Naive thymus-derived CD4-positive, alpha-beta T cell (primary cell): ENCODE data around the gene DDT. TPM values are rescaled to one million over a fixed set of nuclear protein-coding genes. Genes with fewer than 3 reads are reported as not detected.
"Not testable (repeated sequence)": the region's sequence is repeated elsewhere in the genome, so short reads cannot be mapped to it uniquely, and the experiment has no call there.

ENCODE experiments used
- ATAC-seq: fragments of 150-1000 bp; cut with Tn5 transposase; 2 replicates; pipeline ENCODE4 v1.10.0; 2021; ENCODE audit warnings: mild to moderate bottlenecking, moderate library complexity
- CTCF ChIA-PET: fragments of 350-600 bp; sonication (Branson Sonifier 250); formaldehyde crosslinking; loops from one replicate; lab custom pipeline; 2021; ENCODE audit warnings: antibody characterized with exemption; lab: Charles Lee
- POLR2A ChIA-PET: fragments of 350-600 bp; sonication (Branson Sonifier 250); formaldehyde crosslinking; loops from one replicate; lab custom pipeline; 2021; ENCODE audit warnings: antibody characterized with exemption, inconsistent platforms; lab: Charles Lee
- DNase-seq, 9 donors: peaks; one replicate each; pipeline versions ENCODE4 v3.0.0 to v3.0.0-alpha.2; 2020 to 2022; ENCODE audit warnings: mixed read lengths in 1 of 9
- H3K27ac ChIP-seq: one replicate; pipeline ENCODE4 v1.7.0; 2013; ENCODE audit warnings: mild to moderate bottlenecking, low read depth, low read length, moderate library complexity
- H3K27me3 ChIP-seq, 2 donors: one replicate each; pipeline ENCODE4 v1.7.0; 2013; ENCODE audit warnings: low read length in 2 of 2, mild to moderate bottlenecking in 2 of 2, moderate library complexity in 2 of 2; ENCODE audit not compliant: control insufficient read depth in 2 of 2, insufficient read depth in 2 of 2
- H3K36me3 ChIP-seq, 3 experiments: 1 replicate in 2 of 3; 2 replicates in 1 of 3; pipeline ENCODE4 v1.7.0; 2013; ENCODE audit warnings: low read length in 3 of 3, mild to moderate bottlenecking in 3 of 3, moderate library complexity in 1 of 3; ENCODE audit not compliant: insufficient read depth in 3 of 3, control insufficient read depth in 2 of 3
- H3K4me1 ChIP-seq, 2 donors: one replicate each; pipeline ENCODE4 v1.7.0; 2013; ENCODE audit warnings: low read length in 2 of 2, mild to moderate bottlenecking in 2 of 2, moderate library complexity in 1 of 2; ENCODE audit not compliant: control insufficient read depth in 2 of 2, insufficient read depth in 2 of 2
- H3K4me3 ChIP-seq: 2 replicates; pipeline ENCODE4 v1.7.0; 2013; ENCODE audit warnings: mild to moderate bottlenecking, low read length
- H3K9me3 ChIP-seq, 3 experiments: 1 replicate in 2 of 3; 2 replicates in 1 of 3; pipeline ENCODE4 v1.7.0; 2013; ENCODE audit warnings: low read length in 3 of 3; ENCODE audit not compliant: control insufficient read depth in 2 of 3
- H3K27ac Mint-ChIP-seq, 9 donors: one replicate each; pipeline ENCODE4 v1.8.0; 2020 to 2022; ENCODE audit warnings: mixed read lengths in 9 of 9, mild to moderate bottlenecking in 8 of 9, moderate library complexity in 5 of 9, inconsistent platforms in 2 of 9
- H3K27me3 Mint-ChIP-seq, 5 donors: one replicate each; pipeline ENCODE4 v1.8.0; 2021 to 2022; ENCODE audit warnings: mixed read lengths in 5 of 5, mild to moderate bottlenecking in 1 of 5
- H3K36me3 Mint-ChIP-seq, 5 donors: one replicate each; pipeline ENCODE4 v1.8.0; 2020 to 2022; ENCODE audit warnings: mixed read lengths in 5 of 5, mild to moderate bottlenecking in 3 of 5, inconsistent platforms in 1 of 5
- H3K4me1 Mint-ChIP-seq, 7 donors: one replicate each; pipeline ENCODE4 v1.8.0; 2020 to 2022; ENCODE audit warnings: mixed read lengths in 7 of 7, mild to moderate bottlenecking in 3 of 7, inconsistent platforms in 1 of 7
- H3K4me3 Mint-ChIP-seq, 10 donors: one replicate each; pipeline ENCODE4 v1.8.0; 2020 to 2022; ENCODE audit warnings: mild to moderate bottlenecking in 10 of 10, mixed read lengths in 10 of 10, moderate library complexity in 6 of 10, inconsistent platforms in 2 of 10
- H3K9me3 Mint-ChIP-seq, 11 donors: one replicate each; pipeline ENCODE4 v1.8.0; 2020 to 2022; ENCODE audit warnings: mixed read lengths in 11 of 11, mild to moderate bottlenecking in 4 of 11, inconsistent platforms in 1 of 11, moderate library complexity in 1 of 11
- intact Hi-C, 2 donors: fragments of 100-400 bp; cut with micrococcal nuclease; formaldehyde crosslinking; loops; one replicate each; pipeline ENCODE4 v1.15.1; 2023
- polyA plus RNA-seq, 2 donors: library from polyadenylated mRNA; unstranded; fragments of 300-500 nt; fragmentation: Illumina TruSeq; gene quantifications; one replicate each; pipeline ENCODE4 v1.2.3, GENCODE V29; 2021
- total RNA-seq, 6 experiments: library from RNA in 5 of 6; stranded (reverse) in 5 of 6; gene quantifications; 1 replicate in 5 of 6; 2 replicates in 1 of 6; pipeline ENCODE4 v1.2.3 and lab custom pipeline; 2021 to 2026

The DDT gene
- total and polyA plus RNA-seq, 7 experiments from 2014 or later: 66.3 to 122 (median 80.2) TPM

GRCh38 chr22:23925020-23925606 lies 49.1 kb downstream of the DDT start:
- Histone ChIP-seq H3K27me3 (no peaks in the 10 kb centered on the region), H3K9me3 (peaks cover 0 to 19% (median 0%) of the 10 kb centered on the region in 3 experiments), H3K4me1 (no peaks in the 10 kb centered on the region), H3K27ac (no peak overlapping the region), H3K4me3 (no peak overlapping the region), H3K36me3 (peaks cover 0 to 27% (median 5%) of the 10 kb centered on the region in 3 experiments)
- ATAC-seq (no peak), DNase-seq (no peak)
- peaks cover 0 to 11% (median 0%) of the 10 kb centered on the region in 5 donors for H3K27me3 Mint-ChIP-seq
- H3K27ac Mint-ChIP-seq: peak overlapping the region in 1 of 9 donors; percentile 33
- H3K4me1 Mint-ChIP-seq: peaks cover 0 to 8% (median 0%) of the 10 kb centered on the region in 7 donors
- H3K9me3 Mint-ChIP-seq: peaks cover 0 to 37% (median 14%) of the 10 kb centered on the region in 11 donors
- H3K36me3 Mint-ChIP-seq: peaks cover 0 to 15% (median 6%) of the 10 kb centered on the region in 5 donors
- intact Hi-C loops: no loop called here
- no peak overlapping the region for H3K4me3 Mint-ChIP-seq
- POLR2A ChIA-PET: no interaction called here
- CTCF ChIA-PET: no interaction called here

DNA sequence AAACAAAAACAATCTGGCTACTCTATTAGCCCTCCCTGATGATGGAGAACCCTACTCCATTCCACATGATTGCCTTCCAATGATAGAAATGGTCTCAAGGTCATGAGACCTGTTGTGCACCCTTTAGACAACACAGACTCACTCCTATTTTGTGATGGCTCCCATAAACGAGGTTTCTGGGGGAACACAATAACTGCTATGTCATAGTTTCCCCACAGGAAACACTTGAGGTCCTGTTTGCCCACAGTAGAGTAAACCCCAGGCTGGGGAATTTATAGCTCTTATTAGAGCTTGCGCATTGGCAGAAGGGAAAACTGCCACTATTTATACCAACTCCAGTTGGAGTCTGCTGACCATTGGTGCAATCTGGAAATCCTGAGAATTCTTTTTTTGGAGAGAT lies 51.3 kb downstream of the DDT start:
- H3K27ac Mint-ChIP-seq: no peak overlapping the region
- Histone ChIP-seq H3K27me3 (no peaks in the 10 kb centered on the region), H3K27ac (no peak overlapping the region), H3K4me3 (no peak overlapping the region), H3K4me1 (no peaks in the 10 kb centered on the region), H3K9me3 (peaks cover 0 to 19% (median 0%) of the 10 kb centered on the region in 3 experiments), H3K36me3 (peaks cover 0 to 24% (median 5%) of the 10 kb centered on the region in 3 experiments)
- peaks cover 0 to 37% (median 12%) of the 10 kb centered on the region in 11 donors for H3K9me3 Mint-ChIP-seq
- peaks cover 0 to 4% (median 0%) of the 10 kb centered on the region in 5 donors for H3K27me3 Mint-ChIP-seq
- ATAC-seq: no peak
- CTCF ChIA-PET: no interaction called here
- POLR2A ChIA-PET: no interaction called here
- no peak overlapping the region for H3K4me3 Mint-ChIP-seq
- peaks cover 0 to 7% (median 0%) of the 10 kb centered on the region in 7 donors for H3K4me1 Mint-ChIP-seq
- peaks cover 0 to 19% (median 6%) of the 10 kb centered on the region in 5 donors for H3K36me3 Mint-ChIP-seq
- intact Hi-C loops: no loop called here
- DNase-seq: no peak

DNA sequence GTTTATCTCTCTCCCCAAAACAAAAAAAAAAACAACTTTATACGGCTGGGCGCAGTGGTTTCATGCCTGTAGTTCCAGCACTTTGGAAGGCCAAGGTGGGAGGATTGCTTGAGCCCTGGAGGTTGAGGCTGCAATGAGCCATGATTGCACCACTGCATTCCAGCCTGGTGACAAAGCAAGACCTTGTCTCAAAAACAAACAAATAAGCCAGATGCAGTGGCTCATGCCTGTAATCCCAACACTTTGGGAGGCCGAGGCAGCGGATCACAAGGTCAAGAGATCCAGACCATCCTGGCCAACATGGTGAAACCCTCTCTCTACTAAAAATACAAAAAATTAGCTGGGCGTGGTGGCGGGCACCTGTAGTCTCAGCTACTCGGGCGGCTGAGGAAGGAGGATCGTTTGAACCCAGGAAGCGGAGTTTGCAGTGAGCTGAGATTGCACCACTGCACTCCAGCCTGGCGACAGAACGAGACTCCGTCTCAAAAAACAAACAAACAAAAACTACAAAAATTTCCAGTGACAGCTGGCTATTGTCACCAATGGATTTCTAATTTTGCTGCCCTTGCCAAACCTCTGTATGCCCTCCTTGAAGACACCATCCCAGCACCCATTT lies 52.5 kb downstream of the DDT start:
- H3K27me3 ChIP-seq, ATAC-seq, H3K27ac Mint-ChIP-seq, H3K4me3 Mint-ChIP-seq, intact Hi-C loops, H3K4me1 ChIP-seq, H3K27ac ChIP-seq, DNase-seq, H3K4me1 Mint-ChIP-seq, H3K4me3 ChIP-seq, H3K27me3 Mint-ChIP-seq: not testable (repeated sequence)
- H3K9me3 Mint-ChIP-seq: peaks cover 0 to 29% (median 11%) of the 10 kb centered on the region in 11 donors
- peaks cover 0 to 14% (median 6%) of the 10 kb centered on the region in 5 donors for H3K36me3 Mint-ChIP-seq
- Histone ChIP-seq H3K36me3 (peaks cover 0 to 24% (median 5%) of the 10 kb centered on the region in 3 experiments), H3K9me3 (peaks cover 0 to 19% (median 0%) of the 10 kb centered on the region in 3 experiments)
- ChIA-PET CTCF (interaction anchor here (0.6 kb wide), 1 partner anchor 536 kb away, joined by 3 read pairs; no protein-coding TSS in a partner anchor), POLR2A (interaction anchor here (1.3 kb wide), 1 partner anchor 27 kb away, joined by 4 read pairs; the partner anchor contains the start of gene MIF)

Other genes starting within 250 kb of the DDT start
- gene ZNF70, start 223.3 kb downstream of the DDT start, total RNA-seq: 1 to 10 TPM; 3.1 to 7.9 (median 4.0) TPM
- under 1 TPM; 0.32 to 0.34 TPM for gene ZNF70, start 223.3 kb downstream of the DDT start, polyA plus RNA-seq
- 1 to 10 TPM in 1 of 5 experiments, under 1 TPM in 1, not detected in 3; 0.74 to 3.0 TPM for gene VPREB3, start 220.0 kb downstream of the DDT start, total RNA-seq
- 1 to 10 TPM; 1.3 to 1.5 TPM for gene VPREB3, start 220.0 kb downstream of the DDT start, polyA plus RNA-seq
- 1 to 10 TPM in 4 of 5 experiments, not detected in 1; 1.2 to 5.7 (median 3.9) TPM for gene C22orf15, start 211.5 kb downstream of the DDT start, total RNA-seq
- 1 to 10 TPM; 1.6 to 2.4 TPM for gene C22orf15, start 211.5 kb downstream of the DDT start, polyA plus RNA-seq
- gene CHCHD10, start 206.5 kb downstream of the DDT start, total RNA-seq: 10 to 100 TPM; 38.2 to 56.1 (median 46.4) TPM
- 10 to 100 TPM; 25.6 to 32.8 TPM for gene CHCHD10, start 206.5 kb downstream of the DDT start, polyA plus RNA-seq
- gene MMP11, start 201.6 kb downstream of the DDT start, total RNA-seq: 1 to 10 TPM in 4 of 5 experiments, not detected in 1; 2.0 to 4.0 (median 3.4) TPM
- 1 to 10 TPM; 2.0 to 4.3 TPM for gene MMP11, start 201.6 kb downstream of the DDT start, polyA plus RNA-seq
- gene SMARCB1, start 187.5 kb downstream of the DDT start, total RNA-seq: 10 to 100 TPM; 47.1 to 81.1 (median 54.2) TPM
- 10 to 100 TPM; 37.0 to 49.8 TPM for gene SMARCB1, start 187.5 kb downstream of the DDT start, polyA plus RNA-seq
- gene DERL3, start 135.4 kb downstream of the DDT start, total RNA-seq: 10 to 100 TPM in 1 of 5 experiments, 1 to 10 TPM in 4; 1.6 to 16.2 (median 6.5) TPM
- gene DERL3, start 135.4 kb downstream of the DDT start, polyA plus RNA-seq: not detected
- gene SLC2A11, start 116.6 kb downstream of the DDT start, total RNA-seq: 10 to 100 TPM; 10.5 to 29.7 (median 14.7) TPM
- 1 to 10 TPM; 5.9 to 8.3 TPM for gene SLC2A11, start 116.6 kb downstream of the DDT start, polyA plus RNA-seq
- 1,000 to 10,000 TPM in 1 of 5 experiments, 100 to 1,000 TPM in 4; 179 to 1,010 (median 197) TPM for gene MIF, start 80.1 kb downstream of the DDT start, total RNA-seq
- 1,000 to 10,000 TPM in 1 of 2 donors, 100 to 1,000 TPM in 1; 945 to 1,099 TPM for gene MIF, start 80.1 kb downstream of the DDT start, polyA plus RNA-seq
- not detected for gene GSTT2B, start 13.2 kb downstream of the DDT start, total RNA-seq
- not detected for gene GSTT2B, start 13.2 kb downstream of the DDT start, polyA plus RNA-seq
- gene DDTL, start 7.6 kb downstream of the DDT start, total RNA-seq: 1 to 10 TPM; 3.3 to 5.7 (median 4.9) TPM
- gene DDTL, start 7.6 kb downstream of the DDT start, polyA plus RNA-seq: 1 to 10 TPM; 2.3 to 2.9 TPM
- not detected for gene GSTT2, start 5.7 kb upstream of the DDT start, total RNA-seq
- not detected for gene GSTT2, start 5.7 kb upstream of the DDT start, polyA plus RNA-seq
- not detected for gene GSTT4, start 31.0 kb upstream of the DDT start, total RNA-seq
- not detected for gene GSTT4, start 31.0 kb upstream of the DDT start, polyA plus RNA-seq
- 100 to 1,000 TPM; 140 to 150 (median 145) TPM for gene CABIN1, start 36.9 kb upstream of the DDT start, total RNA-seq
- 10 to 100 TPM; 10.2 to 14.7 TPM for gene CABIN1, start 36.9 kb upstream of the DDT start, polyA plus RNA-seq
- gene SUSD2, start 207.0 kb upstream of the DDT start, total RNA-seq: 1 to 10 TPM; 1.0 to 2.3 (median 1.7) TPM
- under 1 TPM in 1 of 2 donors, not detected in 1; 0.40 TPM for gene SUSD2, start 207.0 kb upstream of the DDT start, polyA plus RNA-seq